NCI-H524 treated with DMSO at 0.1 percent for 48 hours (cell line): Measurements from ENCODE around the gene WDR88.
"Not testable (repeated sequence)": the region's sequence is repeated elsewhere in the genome, so short reads cannot be mapped to it uniquely, and the experiment has no call there.

Experiments
- DNase-seq: peaks from one replicate; lab custom pipeline; 2025; lab: John Stamatoyannopoulos, UW

The WDR88 gene, protein sequence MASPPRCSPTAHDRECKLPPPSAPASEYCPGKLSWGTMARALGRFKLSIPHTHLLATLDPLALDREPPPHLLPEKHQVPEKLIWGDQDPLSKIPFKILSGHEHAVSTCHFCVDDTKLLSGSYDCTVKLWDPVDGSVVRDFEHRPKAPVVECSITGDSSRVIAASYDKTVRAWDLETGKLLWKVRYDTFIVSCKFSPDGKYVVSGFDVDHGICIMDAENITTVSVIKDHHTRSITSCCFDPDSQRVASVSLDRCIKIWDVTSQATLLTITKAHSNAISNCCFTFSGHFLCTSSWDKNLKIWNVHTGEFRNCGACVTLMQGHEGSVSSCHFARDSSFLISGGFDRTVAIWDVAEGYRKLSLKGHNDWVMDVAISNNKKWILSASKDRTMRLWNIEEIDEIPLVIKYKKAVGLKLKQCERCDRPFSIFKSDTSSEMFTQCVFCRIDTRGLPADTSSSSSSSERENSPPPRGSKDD

DNA sequence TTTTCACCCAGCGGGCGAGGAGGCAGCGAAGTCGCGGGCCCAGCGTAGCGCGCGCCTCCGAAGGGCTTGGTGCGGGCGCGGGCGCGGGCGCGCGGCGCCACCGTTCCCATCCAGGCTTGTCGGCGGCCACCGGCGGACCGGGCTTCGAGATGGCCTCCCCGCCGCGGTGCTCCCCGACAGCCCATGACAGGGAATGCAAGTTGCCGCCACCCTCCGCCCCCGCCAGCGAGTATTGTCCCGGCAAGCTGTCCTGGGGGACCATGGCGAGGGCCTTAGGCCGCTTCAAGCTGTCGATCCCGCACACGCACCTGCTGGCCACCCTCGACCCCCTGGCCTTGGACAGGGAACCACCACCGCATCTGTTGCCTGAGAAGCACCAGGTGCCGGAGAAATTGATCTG is at the start of gene WDR88:
Gene WDR88, plus strand, starts transcription at position 94 of the 400 bp plus-strand sequence. Its CDS starts 56 bp downstream, at position 150.
- DNase-seq: no peak

DNA sequence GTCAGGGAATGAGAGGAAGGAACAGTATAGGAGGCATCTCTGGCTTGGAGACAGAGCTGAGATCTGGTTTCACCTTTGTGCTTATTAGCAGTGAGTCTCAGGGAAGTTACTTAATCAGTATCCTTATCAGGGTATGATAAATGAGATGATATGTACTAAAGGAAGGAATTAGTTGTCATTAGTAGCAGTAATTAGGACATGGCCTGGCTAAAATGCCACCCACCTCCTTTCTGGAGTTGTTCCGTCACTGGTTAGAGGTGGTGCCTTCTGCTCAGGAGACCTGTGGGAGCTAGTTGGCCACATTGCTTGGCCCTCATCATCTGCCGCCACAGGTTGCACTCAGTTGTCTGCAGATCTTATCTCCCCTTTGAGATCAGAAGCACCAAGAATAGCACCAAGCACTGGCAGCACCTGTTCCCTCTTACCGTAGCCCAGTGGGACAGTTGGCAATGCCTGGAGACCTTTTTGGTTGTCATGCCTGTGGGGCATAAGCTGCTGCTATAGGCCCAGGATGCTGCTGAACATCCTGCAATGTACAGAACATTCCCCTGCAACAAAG is 46.3 kb upstream of the WDR88 start:
- no peak for DNase-seq

DNA sequence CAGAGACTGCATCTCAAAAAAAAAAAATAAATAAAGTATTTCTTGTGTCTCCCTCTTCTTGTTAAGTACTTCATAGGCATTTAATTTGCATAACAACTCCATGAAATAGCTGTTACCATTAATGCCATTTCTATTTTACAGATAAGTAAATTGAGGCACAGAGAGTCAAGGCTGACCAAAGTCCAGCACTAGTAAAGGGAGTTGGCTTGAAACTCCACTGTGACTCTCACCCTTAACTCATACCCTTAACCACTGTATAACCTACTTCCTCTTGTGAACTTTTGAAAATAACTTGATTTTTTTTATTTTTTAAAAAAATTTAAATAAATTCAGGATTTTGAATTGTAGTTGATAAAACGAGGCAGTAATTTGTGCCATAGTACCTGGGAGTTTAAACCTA is 45.0 kb upstream of the WDR88 start:
- DNase-seq: no peak

DNA sequence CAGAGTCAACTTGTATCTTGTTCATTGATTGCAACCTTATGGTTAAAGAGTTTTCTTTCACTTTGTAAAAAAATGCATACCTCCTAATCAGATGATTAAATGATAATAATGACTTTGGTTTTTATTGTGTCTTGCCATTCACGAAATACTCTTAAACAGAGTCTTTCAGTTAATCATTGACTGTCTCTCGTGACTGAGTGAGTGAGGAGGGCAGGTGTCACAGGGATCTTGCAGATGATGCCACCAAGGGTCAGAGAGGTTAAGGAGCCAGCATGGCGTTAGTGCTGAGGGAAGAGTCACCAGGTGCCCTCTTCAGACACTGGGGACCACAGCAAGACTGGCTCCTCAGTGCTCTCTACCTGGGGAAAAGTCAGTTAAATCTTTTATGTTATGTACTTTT is 42.9 kb upstream of the WDR88 start:
- no peak for DNase-seq

DNA sequence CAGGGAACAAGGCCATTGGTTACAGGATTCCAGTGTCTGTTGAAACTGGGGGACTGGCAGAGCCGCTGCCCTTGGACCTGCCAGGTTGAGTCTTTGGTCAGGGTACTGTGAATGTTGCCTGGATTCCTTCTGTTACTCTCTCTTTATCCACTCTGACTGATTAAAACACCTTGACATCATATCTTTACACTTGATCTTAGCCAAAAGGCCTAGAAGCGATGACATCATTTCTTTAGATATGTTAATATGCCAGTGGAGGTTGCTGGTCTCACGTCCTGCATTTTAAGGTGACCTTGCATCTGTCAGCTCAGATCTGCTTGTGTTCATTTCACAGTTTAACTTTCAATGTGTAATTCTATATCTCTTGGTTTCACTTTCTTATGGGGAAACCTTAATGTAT is 41.7 kb upstream of the WDR88 start:
- DNase-seq: no peak

DNA sequence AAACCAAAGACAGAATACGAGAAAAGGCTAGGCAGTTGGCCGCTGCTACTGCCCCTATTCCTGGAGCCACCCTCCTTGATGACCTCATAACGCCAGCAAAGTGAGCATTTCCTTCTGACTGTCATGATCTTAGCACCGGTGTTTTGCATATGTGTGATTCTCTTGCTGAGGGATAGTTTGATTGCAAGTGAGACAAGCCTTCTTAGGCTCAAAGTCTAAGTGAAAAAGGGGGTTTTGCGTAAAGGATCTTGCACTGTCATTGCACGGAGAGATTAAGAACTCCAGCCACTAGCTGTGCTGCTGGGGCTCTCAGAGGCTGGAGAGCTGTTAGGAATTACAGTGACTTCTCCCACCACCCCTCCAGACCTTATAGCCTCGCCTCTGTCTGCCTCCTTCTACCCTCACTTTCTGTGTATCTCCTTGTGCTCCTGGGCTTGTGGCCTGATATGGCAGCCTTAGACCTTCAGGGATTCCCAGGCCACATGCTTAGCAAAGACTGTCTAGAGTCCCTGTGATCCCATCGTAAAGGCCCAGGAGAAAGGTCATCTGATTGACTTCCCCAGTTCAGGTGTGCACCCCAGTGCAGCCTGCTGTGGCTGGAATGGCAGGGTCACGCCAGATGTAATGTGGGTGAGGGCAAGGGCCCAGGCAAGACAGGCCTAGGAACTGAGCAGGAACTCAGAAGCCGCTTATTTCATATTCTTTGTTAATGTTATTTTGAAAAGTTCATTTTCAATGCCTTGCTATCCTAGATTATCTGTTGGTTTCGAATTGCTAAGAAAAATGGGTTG is 38.3 kb upstream of the WDR88 start:
- no peak for DNase-seq

DNA sequence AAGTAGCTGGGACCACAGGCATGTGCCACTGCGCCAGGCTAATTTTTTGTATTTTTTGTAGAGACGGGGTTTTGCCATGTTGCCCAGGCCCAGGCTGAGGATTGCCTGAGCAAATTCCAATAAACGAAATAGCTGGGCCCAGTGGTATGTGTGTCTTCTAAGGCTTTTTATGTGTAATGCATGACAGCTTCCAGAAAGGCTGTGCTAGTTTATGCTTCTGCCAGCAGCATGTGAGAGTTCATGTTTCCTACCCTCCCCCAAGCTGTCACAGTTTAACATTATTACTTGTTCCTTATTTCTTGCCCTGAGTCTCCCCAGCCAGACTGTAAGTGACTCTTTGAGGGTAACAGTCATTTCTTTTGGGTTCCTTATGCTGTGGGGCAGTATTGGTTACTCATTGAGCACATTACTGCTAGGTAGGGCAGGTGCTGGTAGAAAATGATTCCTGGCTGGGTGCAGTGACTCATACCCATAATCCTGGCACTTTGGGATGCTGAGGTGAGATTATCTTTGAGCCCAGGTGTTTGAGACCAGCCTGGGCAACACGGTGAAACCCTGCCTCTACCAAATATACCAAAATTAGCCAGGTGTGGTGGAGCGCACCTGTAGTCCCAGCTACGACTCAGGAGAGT is 37.4 kb upstream of the WDR88 start:
- DNase-seq: no peak

DNA sequence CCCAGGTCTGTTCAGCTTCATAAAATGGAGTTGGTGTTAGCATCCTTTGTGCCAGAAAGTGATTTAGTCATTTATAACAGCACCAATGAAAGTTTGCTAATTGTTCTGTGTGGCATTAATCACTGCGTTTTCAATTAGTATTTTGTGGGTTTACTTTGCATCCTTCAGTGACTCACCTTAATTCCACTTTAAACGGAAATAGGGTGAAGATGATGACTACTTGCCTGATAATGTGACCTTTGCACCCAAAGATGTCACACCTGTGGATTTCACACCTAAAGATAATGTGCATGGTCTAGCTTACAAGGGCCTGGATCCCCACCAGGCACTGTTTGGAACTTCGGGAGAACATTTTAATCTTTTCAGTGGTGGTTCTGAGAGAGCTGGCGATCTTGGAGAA is 35.9 kb upstream of the WDR88 start:
- no peak for DNase-seq

DNA sequence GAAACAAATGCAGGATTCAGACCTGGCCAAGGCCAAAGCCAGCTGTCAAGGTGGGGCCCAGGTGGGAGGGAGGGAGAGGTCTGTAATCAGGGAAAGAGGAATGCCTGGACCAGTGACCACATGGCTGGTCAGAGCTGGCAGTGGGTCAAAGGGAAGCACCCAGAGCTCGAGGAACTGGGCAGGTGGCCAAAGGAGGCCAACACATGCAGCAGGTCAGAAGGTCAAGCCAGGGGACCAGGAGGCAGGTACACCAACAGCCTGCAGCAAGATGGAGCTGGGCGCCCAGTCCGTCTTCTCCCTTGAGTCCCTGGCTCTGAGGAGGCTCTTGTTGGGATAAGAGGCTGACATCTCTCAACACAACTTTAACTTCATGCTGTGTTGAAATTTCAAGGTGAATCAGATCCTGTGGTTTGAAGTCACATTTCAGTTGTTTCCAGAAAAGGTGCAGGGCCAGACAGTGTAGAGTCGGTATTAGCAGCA is 33.8 kb upstream of the WDR88 start:
- no peak for DNase-seq

DNA sequence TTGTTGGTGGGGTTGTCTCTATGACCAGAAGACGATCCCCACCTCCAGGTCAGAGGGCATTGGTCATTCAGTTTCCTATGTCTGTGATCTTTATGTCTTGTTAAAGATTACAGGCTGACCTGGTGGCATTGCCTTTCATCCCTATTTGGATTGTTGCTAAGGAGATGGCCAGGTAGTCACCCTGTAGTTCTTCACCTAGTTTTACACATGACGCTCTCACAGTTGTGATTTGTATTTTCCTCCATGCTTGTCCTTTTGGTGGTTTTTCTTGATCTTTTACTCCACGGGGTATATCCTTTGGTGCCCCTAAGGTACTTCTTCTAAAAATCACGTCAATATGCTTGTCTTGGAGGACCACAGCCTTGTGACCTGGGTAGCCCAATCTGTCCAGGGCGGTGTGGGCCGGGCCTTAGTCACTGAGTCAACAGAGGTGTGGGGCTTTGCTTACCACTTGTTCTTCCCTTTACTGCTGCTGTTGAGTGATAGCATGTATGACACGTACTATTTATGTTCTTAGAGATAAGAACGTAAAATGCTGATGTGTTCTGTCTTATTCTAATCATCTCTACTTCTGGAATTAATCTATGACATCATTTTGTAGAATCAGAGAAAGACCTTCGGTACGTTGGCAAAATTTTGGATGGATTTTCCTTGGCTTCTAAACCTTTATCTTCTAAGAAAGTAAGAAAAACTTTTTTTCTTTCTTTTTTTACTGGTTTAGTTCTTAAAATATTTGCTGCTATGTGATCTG is 30.8 kb upstream of the WDR88 start:
- no peak for DNase-seq

DNA sequence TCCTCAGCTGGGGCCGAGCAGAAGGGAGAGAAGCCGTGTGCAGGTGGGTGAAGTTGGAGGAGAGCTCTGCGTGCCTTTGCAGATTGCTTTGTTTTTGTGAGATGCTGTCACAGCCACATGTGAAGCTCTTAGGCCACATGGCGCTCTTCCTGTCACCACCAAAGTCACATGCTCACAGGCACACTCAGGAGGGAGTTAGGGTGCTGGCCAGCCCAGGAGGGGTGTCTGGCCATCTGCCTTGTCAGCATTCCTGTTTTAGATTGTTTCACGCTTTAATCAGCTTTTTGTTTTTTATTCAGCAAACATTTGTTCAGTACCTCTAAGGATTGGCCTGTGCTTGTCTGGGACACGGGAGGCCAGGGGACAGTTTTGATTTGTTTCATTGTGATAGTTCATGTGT is 29.0 kb upstream of the WDR88 start:
- no peak for DNase-seq

DNA sequence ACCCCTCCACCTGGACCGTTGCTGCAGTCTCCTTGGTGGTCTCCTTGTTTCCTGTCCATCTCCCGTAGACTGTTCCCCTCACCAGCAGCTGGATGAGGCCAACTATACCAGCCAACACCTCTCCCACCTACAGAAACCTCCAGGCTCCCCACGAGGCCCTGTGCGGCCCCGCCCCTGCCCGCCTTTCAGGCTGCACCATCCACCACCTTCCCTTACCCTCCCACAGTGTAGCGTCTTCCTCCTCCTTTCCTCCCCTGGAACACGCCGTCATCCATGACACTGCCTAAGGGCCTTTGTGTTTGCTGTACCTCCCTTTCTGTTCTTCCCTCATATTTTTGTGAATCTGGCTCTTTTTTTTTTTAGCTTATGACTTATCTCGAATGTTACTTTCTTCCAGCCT is 23.8 kb upstream of the WDR88 start:
- no peak for DNase-seq

DNA sequence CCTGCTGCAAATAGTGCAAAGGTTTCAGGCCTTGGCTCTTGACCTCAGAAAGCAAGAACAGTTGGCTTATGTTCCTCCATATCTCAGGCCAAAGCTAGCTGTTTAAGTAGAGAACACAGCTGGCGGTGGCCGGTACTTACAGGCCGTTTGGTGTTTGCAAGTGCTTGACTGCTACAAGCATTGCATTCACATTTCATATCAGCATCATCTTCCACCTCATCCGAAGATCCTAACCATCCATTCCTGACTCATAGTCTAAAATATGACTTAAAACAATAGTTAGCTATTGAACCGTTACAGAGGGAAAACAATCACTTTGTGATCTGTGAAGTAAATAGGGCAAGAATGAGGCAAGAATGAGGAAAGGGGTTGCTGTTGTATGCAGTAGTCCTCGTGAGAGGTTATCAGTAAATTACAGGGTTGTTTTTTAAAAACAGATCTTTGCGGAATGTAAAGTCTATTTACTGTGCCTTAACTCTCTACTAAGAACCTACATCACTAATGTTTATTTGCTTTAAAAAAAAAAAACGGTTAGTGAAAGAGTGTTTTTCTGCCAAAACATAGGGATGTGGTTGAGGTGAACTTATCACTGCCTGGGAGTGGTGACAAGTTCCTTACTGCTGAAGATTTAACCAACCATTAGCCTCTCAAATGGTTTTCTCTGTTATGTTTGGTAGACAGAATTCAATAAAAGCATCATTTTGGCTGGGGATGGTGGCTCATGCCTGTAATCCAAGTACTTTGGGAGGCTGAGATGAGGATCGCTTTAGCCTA is 21.6 kb upstream of the WDR88 start:
- DNase-seq: no peak

DNA sequence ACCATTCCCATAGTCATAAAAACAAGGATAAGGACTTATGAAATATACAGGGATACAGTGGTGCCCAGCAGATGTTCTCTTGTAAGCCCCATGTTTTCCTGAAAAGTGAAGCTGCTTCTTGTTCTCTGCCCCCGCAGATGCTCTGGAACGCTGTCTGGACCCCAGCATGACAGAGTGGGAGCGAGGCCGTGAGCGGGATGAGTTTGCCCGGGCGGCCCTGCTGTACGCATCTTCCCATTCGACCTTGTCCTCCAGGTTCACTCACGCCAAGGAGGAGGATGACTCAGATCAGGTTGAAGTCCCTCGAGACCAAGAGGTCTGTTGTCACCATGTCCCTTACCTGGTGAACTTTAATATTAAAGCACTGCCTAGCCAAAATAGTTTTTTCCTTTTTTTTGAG is 20.3 kb upstream of the WDR88 start:
- DNase-seq: no peak

DNA sequence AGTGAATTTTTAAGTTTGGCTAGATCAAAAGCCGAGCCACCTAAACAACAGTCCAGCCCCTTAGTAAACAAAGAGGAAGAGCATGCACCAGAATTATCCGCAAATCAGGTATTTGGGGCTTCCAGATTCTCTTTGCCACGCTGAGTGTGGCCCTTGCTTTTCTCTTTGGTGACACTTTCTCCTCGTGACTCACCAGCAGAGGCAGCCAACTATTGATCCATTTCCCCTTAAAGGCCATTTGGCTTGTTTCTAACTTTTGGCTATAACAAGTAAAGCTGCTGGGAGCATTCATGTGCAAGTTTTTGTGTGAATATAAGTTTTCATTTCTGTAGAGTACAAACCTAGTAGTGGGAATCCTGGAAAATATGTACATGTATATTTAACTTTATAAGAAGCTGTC is 17.6 kb upstream of the WDR88 start:
- DNase-seq: no peak

DNA sequence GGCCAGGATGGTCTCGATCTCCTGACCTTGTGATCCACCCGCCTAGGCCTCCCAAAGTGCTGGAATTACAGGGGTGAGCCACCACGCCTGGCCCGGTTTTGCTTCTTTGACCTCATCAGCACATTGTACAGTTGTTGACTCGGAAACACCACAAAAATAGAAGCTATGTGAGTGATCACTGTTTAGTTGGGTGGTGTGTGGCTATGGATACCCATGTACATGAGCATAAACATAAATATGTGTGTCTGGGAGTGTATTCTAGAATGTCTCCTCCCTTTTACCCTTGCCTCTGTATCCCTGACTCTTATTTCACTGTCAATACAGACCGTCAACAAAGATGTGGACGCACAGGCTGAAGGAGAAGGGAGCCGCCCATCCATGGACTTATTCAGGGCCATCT is 14.4 kb upstream of the WDR88 start:
- no peak for DNase-seq

DNA sequence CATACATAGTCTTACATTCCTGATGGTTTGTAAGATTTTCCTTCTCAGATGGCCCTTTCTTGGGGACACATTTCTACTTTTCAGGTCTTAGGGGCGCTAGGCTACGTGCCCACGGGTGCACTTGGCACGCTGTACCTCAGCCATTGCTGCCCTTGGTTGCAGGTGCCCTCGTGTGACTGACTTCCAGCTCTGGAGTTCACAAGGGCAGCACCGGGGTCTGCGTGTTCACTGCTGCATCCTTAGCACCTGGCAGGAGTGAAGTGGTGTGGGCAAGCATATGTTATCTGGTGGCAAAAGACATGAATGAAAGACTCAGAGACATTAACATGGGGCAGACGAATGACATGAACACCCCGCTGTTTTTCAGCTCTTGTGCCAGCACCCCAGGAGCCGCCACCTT is 13.3 kb upstream of the WDR88 start:
- DNase-seq: no peak

DNA sequence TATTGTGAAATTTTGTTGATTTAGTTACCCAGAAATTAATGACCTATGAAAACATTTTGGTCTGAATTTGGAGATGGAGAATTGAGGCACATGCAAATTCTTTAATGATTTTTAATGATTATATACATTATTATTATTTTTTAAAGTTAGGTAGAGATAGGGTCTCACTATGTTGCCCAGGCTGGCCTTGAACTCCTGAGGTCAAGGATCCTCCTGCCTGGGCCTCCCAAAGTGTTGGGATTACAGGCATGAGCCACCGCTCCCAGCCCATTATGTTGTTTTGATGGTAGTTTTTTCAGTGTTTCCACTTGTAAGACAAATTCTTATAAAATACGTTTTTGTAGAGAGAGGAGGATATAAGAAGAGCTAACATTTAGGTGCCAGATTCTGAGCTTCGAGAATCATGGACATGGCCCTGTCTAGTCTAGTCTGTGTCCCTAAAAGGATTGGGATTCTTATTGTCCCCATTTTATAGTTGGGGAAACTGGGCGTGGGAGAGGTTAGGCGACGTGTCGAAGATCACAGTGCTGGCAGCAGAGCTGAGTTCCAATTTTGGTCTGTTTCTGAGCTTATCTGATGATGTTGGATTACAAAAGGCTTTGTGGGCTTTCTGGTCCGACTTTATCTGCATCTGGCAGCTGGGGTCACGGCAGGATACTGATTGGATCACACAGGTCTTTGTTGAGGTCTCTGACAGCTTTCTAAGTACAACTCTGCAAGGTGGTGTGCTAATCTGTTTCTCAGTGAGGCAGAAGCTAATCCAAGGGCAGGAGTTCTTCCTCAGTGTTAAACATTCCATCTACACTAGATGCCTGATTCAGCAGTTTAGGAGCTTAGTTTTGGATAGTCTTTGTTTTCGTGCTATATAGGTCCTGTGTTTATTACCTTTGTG is 7.5 kb upstream of the WDR88 start:
- DNase-seq: no peak

DNA sequence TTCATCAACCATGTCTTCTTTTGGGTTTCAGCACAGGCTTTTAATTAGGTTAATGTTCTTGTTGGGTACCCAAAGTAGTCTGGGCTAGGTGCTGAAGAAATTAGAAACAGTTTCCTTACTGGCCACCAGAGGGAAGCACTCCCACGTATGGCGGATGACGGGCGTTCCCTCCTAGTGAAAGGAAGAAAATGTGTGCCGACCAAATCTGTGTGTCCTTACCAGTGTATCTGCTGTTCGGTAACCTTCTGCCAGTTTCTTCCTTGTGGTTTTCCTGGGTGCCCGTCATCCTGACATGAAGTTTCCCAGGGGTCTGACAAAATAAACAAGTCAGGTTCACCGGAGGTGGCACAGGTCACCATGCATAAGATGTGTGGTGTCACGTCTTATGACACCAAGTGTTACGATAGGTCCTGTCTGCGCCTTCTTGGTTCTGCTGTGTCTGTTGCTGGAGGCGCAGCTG is 6.0 kb upstream of the WDR88 start:
- peak; percentile 5 for DNase-seq

DNA sequence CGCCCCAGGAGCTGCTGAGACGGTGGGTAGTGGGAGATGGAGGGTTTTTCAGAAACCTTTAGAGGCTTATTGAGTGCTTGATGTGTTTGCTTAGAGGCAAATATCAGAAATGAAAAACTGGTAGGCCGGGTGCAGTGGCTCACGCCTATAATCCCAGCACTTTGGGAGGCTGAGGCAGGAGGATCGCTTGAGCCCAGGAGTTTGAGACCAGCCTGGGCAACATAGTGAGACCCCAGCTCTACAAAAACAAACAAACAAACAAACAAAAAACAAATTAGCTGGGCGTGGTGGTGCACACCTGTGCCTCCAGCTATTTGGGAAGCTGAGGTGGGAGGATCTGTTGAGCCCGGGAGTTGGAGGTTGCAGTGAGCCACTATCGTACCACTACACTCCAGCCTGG is 5.2 kb upstream of the WDR88 start:
- DNase-seq: not testable (repeated sequence)
